ENCODE data around the gene PPT1. TPM values are rescaled to one million over a fixed set of nuclear protein-coding genes. Genes with fewer than 3 reads are reported as not detected.

The PPT1 gene
- total RNA-seq, 1 donor from 2014 or later = 31.1 TPM

DNA sequence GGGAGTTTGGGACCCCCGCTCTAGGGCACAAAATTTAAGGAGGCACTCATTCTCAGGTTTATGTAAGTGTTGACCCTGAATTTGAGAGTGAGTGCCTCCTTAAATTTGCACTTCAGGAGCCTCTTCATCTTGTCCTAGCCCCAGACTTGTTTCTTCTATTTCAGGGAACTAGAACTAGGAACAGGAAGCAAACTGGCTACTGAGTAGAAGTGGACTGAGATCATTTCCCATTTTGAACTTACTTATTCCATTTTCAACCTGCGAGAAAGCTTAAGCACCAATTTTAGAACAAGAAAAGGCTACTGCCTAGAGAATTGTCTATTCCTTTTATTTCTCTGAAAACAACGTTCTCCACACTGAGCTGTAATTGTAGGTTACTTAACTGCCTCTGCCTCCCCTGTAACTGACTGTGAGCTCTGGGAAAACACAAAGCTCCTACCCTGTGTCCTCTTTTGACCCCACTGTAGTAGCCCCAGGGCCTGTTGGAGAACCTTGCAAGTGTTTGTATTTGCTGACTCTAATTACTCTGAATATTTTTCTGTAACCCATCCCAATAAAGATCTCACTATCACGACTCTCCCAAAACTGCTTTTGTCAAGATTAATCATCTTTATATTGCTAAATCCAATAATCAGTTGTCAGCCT is 2.5 kb downstream of the PPT1 start:
- intact Hi-C loops (cut with DNase I) = no loop called here
- DNase-seq (ENCODE audit: low spot score) = no peak

DNA sequence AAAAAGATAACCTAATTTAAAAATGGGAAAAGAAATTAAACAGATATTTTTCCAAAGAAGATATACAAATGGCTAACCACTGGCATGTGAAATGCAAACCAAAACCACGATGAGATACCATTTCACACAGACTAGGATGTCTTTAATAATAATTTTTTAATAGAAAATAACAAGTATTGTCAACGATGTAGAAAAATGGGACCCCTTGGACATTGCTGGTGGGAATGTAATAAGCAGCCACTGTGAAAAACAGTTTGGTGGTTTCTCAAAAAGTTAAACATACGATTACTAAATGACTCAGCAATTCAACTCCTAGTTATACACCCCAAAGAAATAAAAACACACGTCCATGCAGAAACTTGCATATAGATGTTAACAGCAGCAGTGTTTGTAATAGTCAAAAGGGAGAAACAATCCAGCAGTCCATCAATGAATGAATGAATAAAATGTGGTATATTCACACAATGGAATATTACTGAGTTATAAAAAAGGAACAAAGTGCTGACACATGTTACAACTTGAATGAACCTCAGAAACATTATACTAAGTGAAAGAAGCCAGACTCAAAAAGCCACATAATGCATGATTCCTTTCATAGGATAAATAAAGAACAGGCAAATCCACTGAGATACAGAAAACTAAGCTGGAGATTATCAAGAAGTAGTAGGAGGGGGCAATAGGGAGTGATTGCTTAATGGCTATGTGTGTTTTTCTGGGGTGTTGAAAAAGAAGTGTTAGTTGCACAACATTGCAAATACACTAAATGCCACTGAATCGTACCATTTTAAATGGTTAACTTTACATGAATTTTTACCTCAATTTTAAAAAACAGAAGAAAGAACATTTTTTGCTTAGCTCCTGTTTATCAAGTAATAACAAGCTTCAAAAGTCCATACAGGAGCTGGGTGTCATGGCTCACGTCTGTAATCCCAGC is 4.1 kb downstream of the PPT1 start:
- DNase-seq (ENCODE audit: low spot score) = no peak
- intact Hi-C loops (cut with DNase I) = no loop called here

DNA sequence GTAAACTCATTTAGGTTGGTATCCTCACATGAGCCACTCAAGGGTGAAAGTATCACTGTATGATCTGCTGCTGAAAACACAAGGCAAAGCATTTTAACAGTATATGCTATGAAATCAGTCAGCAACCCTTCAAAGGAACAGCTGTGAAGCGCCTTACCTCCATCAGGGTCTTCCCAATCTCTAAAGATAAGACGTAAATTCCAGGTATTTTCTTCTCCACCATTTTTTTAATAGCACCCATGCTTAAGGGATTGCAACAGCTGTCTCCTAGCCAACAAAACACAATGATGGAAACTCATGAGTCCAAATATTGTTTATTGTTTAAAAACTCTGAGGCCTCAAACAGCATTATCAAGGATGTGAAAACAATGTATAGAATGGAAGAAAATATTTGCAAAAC is 4.8 kb downstream of the PPT1 start:
- intact Hi-C loops (cut with DNase I) = no loop called here
- DNase-seq (ENCODE audit: low spot score) = no peak

DNA sequence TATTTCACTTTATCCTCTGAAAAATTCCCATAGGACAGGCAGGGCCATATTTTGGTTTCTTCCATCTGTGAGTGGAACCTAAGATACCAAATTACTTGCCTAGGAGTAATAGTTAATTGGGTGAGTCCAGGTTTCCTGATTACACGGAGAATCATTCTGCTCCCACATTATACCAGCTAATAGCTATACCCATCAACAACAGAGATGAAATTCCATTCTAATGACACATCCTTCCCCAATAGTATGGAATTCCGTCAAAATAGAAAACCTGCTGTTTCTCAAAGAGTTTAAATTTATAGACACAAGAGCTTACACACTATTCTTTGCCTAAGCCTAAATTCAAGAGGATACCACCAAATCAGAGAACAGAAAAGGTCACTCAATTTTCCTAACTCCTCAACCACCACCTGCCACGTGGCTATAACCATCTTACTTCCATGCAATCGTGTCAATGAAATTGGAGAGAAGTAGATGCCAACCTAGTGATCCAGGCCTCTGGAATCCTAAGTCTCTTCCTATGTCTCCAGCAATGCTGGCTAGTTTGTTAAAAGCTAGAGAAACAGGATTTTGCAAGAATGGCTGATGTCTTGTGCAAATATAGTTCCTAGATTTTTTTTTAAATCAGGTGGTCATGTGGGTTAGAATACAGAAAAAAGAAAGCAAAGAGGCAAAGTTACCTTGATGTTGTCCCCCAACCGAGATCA is 6.2 kb downstream of the PPT1 start:
- intact Hi-C loops (cut with DNase I) = no loop called here
- DNase-seq (ENCODE audit: low spot score) = no peak

DNA sequence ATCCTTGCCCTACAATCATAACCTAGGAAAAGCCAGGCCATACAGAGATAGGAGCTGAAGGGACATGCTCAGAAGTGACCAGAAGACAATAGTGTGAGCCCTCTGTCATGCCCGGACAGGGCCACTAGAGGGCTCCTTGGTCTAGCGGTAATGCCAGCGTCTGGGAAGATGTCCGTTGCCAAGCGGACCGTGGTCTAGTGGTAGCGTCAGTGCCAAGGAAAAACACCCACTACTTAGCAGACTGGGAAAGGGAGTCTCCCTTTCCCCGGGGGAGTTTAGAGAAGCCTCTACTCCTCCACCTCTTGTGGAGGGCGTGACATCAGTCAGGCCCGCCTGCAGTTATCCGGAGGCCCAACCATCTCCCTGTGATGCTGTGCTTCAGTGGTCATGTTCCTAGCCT is 12.3 kb downstream of the PPT1 start:
- DNase-seq (ENCODE audit: low spot score) = peak; percentile 81
- intact Hi-C loops (cut with DNase I) = loop anchor here (2.0 kb wide), 1 partner anchor 254 kb away; no protein-coding TSS in a partner anchor

DNA sequence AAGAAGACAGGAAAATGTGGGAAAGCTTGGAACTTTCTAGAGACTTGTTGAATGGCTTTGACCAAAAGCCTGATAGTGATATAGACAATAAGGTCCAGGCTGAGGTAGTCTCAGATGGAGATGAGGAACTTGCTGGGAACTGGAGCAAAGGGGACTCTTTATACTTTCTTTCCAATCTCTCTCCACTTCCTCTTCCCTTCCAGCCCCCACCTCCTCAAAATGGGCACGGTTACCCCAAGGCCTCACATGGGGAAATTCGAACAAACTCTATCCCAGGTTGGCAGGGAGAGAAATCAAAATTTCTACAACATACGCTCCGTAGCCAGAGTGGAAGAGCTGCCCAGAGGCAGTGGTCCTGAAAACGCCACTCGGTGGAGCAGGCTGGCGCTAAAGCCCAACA is 15.2 kb downstream of the PPT1 start:
- intact Hi-C loops (cut with DNase I) = no loop called here
- DNase-seq (ENCODE audit: low spot score) = no peak

DNA sequence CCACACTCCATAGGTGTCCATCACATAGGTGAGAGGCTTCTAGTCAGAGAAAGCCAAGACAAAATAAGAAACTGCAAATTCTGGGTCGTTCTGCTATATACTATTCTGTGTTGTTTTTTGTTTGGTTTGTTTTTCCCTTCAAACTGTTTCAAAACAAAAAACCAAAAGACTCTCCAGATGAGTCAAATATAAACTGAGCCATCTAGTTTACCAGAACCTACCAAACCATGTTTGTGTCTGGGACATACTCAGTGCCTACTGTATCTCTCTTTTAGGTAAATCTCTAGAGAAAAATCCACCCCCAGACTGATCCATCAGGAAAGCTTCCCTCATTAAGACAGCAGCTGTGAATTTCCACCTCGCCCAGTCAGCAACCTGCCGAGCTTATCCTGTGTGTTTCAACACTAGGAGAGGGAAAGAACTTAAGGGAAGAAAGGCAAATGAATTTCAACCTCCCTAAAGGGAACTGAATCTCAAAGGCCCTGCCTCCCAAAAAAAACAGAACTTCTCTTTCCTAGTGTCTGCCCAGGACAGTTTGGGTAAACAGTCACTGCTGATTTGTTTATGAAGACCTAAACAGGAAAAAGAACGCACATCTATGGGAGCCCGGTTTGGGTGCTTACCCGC is 17.2 kb downstream of the PPT1 start:
- intact Hi-C loops (cut with DNase I) = no loop called here
- no peak for DNase-seq (ENCODE audit: low spot score)

DNA sequence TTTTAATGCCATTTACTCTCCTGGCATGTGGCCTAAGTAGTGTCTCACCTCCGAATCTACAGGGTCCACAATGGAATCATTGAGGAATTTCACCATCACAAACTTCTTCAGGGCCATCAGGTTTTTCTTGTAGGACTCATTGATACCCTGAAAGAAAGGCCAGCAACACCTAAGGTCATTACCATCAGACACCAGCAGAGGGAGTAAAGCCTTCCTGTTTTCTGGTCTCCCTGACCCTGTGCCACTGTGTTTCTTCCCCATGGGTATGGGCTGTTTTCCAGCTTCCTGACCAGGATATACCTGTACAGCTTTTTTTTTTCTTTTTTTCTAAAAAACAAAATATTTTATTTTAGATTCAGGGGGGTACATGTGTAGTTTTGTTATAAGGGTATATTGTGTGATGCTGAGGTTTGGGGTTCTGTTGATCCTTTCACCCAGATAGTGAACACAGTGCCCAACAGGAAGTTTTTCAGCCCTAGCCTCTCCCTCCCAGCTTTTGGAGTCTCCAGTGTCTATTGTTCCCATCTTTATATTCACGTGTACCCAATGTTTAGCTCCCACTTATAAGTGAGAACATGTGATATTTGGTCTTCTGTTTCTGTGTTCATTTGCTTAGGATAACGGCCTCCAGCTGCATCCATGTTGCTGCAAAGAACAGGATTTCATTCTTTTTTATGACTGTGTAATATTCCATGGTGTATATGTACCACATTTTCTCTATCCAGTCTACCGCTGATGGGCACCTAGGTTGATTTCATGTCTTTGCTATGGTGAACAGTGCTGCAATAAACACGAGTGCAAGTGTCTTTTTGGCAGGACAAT is 18.3 kb downstream of the PPT1 start:
- intact Hi-C loops (cut with DNase I) = no loop called here
- DNase-seq (ENCODE audit: low spot score) = no peak

DNA sequence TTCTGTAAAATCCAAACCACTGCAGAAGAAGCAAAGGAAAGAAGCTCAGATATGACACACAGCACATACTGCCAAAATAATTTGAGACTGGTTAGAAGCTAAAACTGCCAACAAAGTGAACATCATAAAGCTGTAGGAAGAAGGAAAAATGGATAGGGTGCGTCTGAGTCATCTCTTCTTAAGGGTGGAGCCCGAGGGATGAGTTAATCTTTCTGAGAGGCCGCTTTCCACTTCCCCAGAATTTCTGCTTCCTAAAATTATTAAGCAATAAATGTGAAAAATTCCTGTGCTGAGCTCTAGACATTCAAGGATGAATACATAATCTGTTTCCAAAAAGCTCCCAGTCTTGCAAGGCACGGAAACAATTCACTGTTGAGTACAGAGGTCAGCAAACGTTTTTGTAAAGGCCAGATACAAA is 20.1 kb downstream of the PPT1 start:
- intact Hi-C loops (cut with DNase I) = no loop called here
- no peak for DNase-seq (ENCODE audit: low spot score)

DNA sequence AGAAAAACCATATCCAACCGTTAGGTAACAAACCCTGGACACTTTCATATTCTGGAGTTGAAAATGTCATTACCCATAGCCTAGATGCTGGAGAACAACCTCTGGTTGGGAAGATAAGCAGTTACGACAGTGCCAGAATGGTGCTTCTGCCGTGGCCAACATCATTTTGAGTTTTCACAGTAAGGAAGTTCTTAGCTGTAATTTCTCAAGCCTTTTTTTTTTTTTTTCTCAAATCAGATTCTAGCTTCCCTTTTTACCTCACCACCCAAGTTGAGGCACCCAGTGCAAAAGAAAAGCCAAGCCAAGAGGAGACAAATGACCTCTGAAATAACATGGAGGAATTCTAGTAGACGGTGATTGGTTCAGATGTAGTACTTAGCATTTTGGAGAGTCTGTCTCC is 21.8 kb downstream of the PPT1 start:
- no peak for DNase-seq (ENCODE audit: low spot score)
- intact Hi-C loops (cut with DNase I) = no loop called here

DNA sequence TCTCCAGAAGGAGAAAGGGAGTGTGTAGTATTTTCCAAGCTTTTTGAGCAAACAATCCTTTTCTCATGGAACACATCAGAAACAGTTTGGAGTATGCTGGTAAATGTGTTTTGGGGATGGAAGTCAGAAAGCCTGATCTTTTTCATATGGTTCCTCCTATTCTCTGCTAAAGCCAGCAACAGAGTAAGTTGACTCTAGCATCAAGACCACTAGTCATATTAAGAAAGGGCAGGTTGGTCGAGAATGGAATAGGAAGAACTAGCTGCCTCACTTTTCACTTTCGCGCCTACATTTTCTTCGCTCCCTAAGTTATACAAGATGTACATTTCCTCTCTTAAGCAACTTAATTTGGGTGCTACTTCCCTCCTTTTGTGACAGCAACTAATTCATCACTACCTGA is 24.0 kb downstream of the PPT1 start:
- DNase-seq (ENCODE audit: low spot score) = no peak
- intact Hi-C loops (cut with DNase I) = no loop called here

DNA sequence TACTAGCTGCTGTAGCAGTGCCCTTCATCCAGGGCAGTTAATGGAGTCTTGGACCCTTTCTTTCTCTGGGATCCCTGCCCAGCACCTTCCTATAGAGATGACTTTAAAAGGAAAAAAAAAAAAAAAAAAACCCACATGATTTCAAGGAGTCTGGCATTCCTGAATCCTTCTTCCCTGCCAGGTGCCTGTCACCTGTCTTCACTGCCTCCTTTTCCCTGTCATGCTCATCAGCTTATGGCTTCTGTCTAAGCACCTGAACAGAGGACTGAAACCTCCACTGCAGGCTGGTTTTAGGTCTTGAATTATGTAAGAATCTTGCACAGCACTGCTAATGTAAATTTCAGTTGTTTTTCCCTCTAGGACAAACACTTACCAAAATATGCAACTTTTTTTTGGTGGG is 24.9 kb downstream of the PPT1 start:
- no peak for DNase-seq (ENCODE audit: low spot score)
- intact Hi-C loops (cut with DNase I) = no loop called here

DNA sequence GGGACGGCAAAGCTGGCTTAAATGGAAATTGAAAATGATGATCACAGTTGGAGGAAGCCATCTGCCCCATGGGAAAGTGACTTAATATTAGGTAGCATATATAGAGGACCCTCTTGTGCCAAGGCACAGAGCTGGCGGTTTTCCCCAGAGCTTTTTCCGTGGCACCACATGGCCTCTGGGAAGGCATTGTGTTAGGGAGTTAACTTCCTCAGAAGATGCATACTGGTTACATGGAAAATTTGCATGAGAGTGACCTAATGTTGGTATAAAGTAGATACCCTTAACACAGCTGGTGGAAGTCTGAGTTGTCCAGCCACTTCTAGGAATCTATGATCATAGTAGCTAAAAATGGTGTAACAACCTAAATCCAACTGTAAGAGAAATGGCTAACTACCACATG is 29.2 kb downstream of the PPT1 start:
- DNase-seq (ENCODE audit: low spot score) = no peak
- intact Hi-C loops (cut with DNase I) = no loop called here

DNA sequence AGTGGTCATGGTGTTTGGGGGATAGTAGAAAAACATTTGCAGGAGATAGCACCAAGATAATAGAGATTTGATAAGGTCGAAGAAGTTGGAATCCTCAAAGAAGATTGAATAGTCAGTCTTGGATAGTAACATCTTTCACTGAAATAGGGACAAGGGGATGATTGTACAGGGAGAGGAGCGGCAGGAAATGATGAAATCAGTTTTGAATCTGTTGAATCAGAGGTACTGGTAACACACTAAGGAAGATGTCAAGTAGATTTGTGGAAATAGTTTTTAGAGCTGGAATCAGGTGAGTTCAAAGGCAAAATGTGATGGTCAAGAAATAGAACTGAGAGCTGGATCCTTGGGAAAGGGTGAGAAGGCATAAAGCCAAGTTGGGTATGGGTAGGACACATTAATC is 30.0 kb downstream of the PPT1 start:
- intact Hi-C loops (cut with DNase I) = no loop called here
- DNase-seq (ENCODE audit: low spot score) = no peak

DNA sequence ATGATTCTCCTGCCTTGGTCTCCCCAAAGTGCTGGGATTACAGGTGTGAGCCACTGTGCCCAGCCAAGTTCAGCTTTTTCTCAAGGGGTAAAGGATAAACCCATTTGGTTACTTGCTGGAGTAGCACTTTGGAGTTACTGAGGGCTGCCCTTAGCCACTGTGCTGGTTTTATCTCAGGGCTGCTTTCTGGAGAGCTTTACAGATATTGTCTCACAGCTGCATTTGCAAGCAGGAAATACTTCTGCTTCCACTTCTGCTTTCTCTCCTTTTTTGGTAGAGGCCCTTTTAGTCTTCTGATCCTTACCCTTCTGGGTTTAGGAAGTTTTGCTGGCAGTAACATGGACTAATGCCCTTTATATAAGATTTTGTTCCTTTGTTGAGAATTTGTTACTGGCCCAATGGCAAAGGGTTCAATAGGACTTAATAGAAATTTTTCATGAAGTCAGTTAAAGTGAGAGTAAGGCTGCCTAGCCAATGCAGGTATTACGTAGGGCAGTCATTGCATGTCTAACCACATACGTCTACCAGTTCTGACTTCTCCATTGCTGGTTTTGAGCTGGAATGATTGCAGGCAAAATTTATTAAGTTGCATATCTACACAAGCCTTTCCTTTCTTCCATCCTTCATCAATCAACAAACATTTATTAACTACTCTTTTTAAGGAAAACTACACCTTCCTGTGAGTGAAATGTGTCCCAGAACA is 32.1 kb downstream of the PPT1 start:
- intact Hi-C loops (cut with DNase I) = no loop called here

DNA sequence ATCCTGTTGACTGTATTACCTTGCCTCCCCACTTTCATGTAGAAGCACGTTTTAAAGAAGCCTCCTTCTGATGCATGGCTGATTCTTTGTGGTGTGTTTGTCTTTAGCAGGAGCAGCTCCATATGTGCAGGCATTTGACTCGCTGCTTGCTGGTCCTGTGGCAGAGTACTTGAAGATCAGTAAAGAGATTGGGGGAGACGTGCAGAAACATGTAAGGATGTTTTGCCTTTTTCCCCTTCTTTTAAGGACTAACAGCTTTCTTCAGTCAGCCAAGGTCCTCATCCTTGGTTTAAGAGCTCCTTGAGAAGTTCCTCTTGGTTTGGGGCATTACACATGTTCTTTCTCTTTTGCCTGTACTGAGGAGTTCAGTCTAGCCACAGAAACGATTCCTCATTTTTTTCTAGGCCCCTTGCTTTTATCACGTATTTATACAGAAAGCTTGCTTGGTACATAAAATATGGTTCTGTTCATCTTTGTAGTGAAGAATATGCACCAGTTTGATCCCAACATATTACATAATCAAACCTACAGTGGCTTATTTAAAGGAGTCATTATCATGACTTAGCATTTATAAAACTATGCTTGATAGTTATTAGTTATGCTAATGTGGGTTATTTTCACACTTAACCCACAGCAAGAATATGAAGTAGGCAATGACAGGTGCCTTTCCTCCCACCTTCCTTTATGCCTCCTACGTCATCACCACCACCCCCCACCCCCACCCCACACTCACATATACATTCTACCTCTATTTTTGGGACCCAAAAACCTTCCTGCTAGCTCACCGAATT is 36.9 kb downstream of the PPT1 start:
- intact Hi-C loops (cut with DNase I) = loop anchor here (2.0 kb wide), 1 partner anchor 19 kb away; the partner anchor contains the start of gene CAP1
- DNase-seq (ENCODE audit: low spot score) = no peak

More for the DNA sequence above, 32.1 kb downstream of the PPT1 start:
- no peak for DNase-seq (ENCODE audit: low spot score)

DNA sequence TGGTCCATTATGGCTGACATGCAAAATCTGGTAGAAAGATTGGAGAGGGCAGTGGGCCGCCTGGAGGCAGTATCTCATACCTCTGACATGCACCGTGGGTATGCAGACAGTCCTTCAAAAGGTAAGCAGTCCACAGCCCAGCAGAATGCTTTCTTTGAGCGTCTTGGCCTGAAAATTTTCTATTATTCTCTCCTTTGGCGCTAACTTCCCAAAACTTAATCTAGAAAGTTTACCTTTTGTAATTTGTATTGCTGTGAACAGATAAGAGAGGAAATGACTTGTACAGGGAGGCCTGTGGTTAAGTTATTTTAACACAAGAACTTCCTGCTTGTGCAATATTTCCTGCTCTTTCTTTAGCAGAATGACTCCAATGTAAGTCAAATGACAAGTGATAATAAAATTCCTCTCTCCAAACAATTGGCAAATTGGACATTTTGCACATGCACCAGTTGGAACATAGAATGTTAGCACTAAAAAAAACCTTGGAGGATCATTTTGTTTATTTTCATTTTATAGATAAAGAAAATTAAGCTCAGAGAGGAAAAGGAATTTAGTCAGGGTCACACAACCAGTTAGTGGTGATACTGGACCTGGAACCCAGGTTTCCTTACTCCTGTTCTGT is 37.6 kb downstream of the PPT1 start:
- DNase-seq (ENCODE audit: low spot score) = no peak
- intact Hi-C loops (cut with DNase I) = loop anchor here (2.0 kb wide), 1 partner anchor 19 kb away; the partner anchor contains the start of gene CAP1

All from cardiac septum (tissue), 1 donor.